ENCODE measurements around the gene FOXJ3. TPM values are rescaled to one million over a fixed set of nuclear protein-coding genes. Genes with fewer than 3 reads are reported as not detected.
A peak's percentile ranks its signal among the peaks of the same experiment; 100 is the strongest.

The FOXJ3 gene
- total RNA-seq, 1 donor from 2014 or later: 45.0 TPM

- peak overlapping the region; percentile 60 for H3K4me3 Mint-ChIP-seq (ENCODE audit: unreplicated experiment)
- DNase-seq: no peak
- TF ChIP-seq CTCF (IDR thresholded peaks at IDR 0.05; ENCODE audit: partially characterized antibody, unreplicated experiment): no peak
- H3K27ac Mint-ChIP-seq (ENCODE audit: unreplicated experiment): no peak overlapping the region
- H3K36me3 Mint-ChIP-seq (ENCODE audit: unreplicated experiment): no peaks in the 10 kb centered on the region
- H3K4me1 Mint-ChIP-seq (ENCODE audit: low read depth, unreplicated experiment): peaks cover 4% of the 10 kb centered on the region
- peaks cover 2% of the 10 kb centered on the region for H3K27me3 Mint-ChIP-seq (ENCODE audit: unreplicated experiment)
- no peaks in the 10 kb centered on the region for H3K9me3 Mint-ChIP-seq (ENCODE audit: unreplicated experiment)
These were observed 13.5 kb upstream of the FOXJ3 start for GRCh38 chr1:42348498-42348897.

- Mint-ChIP-seq H3K4me1 (ENCODE audit: low read depth, unreplicated experiment) (no peaks in the 10 kb centered on the region), H3K4me3 (ENCODE audit: unreplicated experiment) (no peak overlapping the region), H3K9me3 (ENCODE audit: unreplicated experiment) (no peaks in the 10 kb centered on the region), H3K27ac (ENCODE audit: unreplicated experiment) (no peak overlapping the region), H3K36me3 (ENCODE audit: unreplicated experiment) (no peaks in the 10 kb centered on the region), H3K27me3 (ENCODE audit: unreplicated experiment) (peaks cover 2% of the 10 kb centered on the region)
- TF ChIP-seq CTCF (IDR thresholded peaks at IDR 0.05; ENCODE audit: partially characterized antibody, unreplicated experiment): no peak
- DNase-seq: no peak
These were observed 8.0 kb upstream of the FOXJ3 start for GRCh38 chr1:42343049-42343448.

DNA sequence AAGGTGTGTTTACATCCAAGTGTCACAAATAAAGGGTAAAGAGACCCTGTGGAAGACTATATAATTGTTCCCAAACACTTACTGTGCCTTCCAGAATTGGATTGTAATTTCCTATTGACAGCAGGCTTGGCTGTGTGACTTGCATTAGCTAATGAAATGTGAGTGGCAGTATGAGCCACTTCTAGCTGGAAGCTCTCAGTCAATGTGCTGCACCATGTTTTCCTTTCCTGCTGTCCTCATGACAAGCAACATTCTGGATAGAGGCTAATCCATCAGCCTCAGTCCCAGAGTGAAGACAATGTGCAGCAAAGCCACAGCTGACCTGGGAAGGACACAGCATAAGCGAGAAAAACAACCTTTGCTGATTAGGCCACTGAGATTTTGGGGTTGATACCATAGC lies 5.9 kb upstream of the FOXJ3 start:
- peaks cover 2% of the 10 kb centered on the region for H3K9me3 Mint-ChIP-seq (ENCODE audit: unreplicated experiment)
- TF ChIP-seq CTCF (IDR thresholded peaks at IDR 0.05; ENCODE audit: partially characterized antibody, unreplicated experiment): no peak
- H3K36me3 Mint-ChIP-seq (ENCODE audit: unreplicated experiment): peaks cover 2% of the 10 kb centered on the region
- H3K27ac Mint-ChIP-seq (ENCODE audit: unreplicated experiment): no peak overlapping the region
- no peak overlapping the region for H3K4me3 Mint-ChIP-seq (ENCODE audit: unreplicated experiment)
- H3K4me1 Mint-ChIP-seq (ENCODE audit: low read depth, unreplicated experiment): peaks cover 4% of the 10 kb centered on the region
- no peak for DNase-seq
- peaks cover 3% of the 10 kb centered on the region for H3K27me3 Mint-ChIP-seq (ENCODE audit: unreplicated experiment)

GRCh38 chr1:42340093-42340492 lies 5.1 kb upstream of the FOXJ3 start:
- peaks cover 3% of the 10 kb centered on the region for H3K27me3 Mint-ChIP-seq (ENCODE audit: unreplicated experiment)
- H3K36me3 Mint-ChIP-seq (ENCODE audit: unreplicated experiment): peaks cover 3% of the 10 kb centered on the region
- H3K4me1 Mint-ChIP-seq (ENCODE audit: low read depth, unreplicated experiment): peaks cover 5% of the 10 kb centered on the region
- DNase-seq: no peak
- H3K9me3 Mint-ChIP-seq (ENCODE audit: unreplicated experiment): peaks cover 2% of the 10 kb centered on the region
- H3K4me3 Mint-ChIP-seq (ENCODE audit: unreplicated experiment): no peak overlapping the region
- no peak for TF ChIP-seq CTCF (IDR thresholded peaks at IDR 0.05; ENCODE audit: partially characterized antibody, unreplicated experiment)
- H3K27ac Mint-ChIP-seq (ENCODE audit: unreplicated experiment): no peak overlapping the region

DNA sequence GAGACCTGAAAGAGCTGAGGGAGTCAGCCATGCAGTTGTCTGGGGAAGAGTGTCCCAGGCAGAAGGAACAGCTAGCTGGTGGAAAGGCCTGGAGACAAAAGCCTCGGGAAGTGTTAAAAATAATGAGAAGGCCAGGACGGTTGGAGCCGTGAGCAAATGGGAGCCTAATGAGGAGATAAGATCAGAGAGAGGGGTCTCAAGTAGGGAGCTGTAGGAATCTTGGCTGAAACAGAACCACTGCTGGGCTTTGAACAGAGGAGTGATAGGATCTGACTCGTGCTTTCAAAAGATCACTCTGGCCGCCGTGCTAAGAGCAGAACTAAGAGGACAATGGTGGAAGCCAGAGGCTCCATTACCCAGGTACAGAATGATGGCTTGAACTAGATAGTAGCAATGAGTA lies 1.9 kb upstream of the FOXJ3 start:
- DNase-seq: no peak
- peaks cover 3% of the 10 kb centered on the region for H3K27me3 Mint-ChIP-seq (ENCODE audit: unreplicated experiment)
- peaks cover 11% of the 10 kb centered on the region for H3K4me1 Mint-ChIP-seq (ENCODE audit: low read depth, unreplicated experiment)
- peaks cover 3% of the 10 kb centered on the region for H3K36me3 Mint-ChIP-seq (ENCODE audit: unreplicated experiment)
- TF ChIP-seq CTCF (IDR thresholded peaks at IDR 0.05; ENCODE audit: partially characterized antibody, unreplicated experiment): no peak
- H3K27ac Mint-ChIP-seq (ENCODE audit: unreplicated experiment): no peak overlapping the region
- peaks cover 3% of the 10 kb centered on the region for H3K9me3 Mint-ChIP-seq (ENCODE audit: unreplicated experiment)
- H3K4me3 Mint-ChIP-seq (ENCODE audit: unreplicated experiment): no peak overlapping the region
